ENCODE results near the gene RBM23. TPM values are rescaled to one million over a fixed set of nuclear protein-coding genes. Genes with fewer than 3 reads are reported as not detected.
A peak's percentile ranks its signal among the peaks of the same experiment; 100 is the strongest.

Gene RBM23
- polyA plus RNA-seq, 3 donors = 76.7 to 89.7 (median 85.7) TPM

DNA sequence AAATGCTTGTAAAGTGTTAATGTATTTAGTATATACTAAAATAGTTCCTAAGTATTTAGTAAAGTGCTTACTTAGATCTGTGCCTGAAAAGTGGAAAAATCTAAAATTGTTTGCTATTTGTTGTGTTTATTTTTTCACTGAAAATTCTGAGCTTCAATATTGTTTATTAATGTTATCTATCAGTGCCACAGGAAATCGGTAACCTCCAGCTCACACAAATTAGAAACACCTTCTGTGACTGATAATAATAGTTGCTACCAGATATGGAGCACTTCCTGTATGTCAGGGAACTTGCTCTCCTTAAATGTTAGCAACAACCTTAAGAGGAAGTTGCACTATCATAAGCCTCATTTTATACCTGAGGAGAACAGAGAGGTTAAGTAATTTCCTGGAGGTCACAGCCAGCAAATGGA lies 48.1 kb downstream of the RBM23 start:
- peak in 2 of 3 donors; percentile 57 to 63 for DNase-seq
- Histone ChIP-seq H3K36me3 (replicated peaks in 1 of 2; ENCODE audit: control insufficient read depth in 1 of 2, insufficient read depth in 2 of 2, low read length in 2 of 2) (peaks cover 22 to 29% of the 10 kb centered on the region in 2 donors), H3K27ac (ENCODE audit: low read depth in 1 of 2, low read length in 2 of 2) (peak overlapping the region; percentile 78 to 91), H3K4me2 (replicated peaks; ENCODE audit: extremely low read depth, low read length, poor library complexity, severe bottlenecking) (peak overlapping the region; percentile 82), H3K9me3 (replicated peaks in 1 of 2; ENCODE audit: control insufficient read depth in 1 of 2, insufficient read depth in 1 of 2, low read length in 2 of 2) (no peaks in the 10 kb centered on the region), H3K4me1 (ENCODE audit: control insufficient read depth in 1 of 2, insufficient read depth in 2 of 2, low read length in 2 of 2) (peaks cover 19 to 25% of the 10 kb centered on the region in 2 donors), H4K20me1 (ENCODE audit: insufficient read depth, low read length) (peaks cover 31% of the 10 kb centered on the region), H3K9ac (ENCODE audit: insufficient read depth, low read length, poor library complexity, severe bottlenecking) (peak overlapping the region; percentile 87), H2AFZ (ENCODE audit: insufficient read depth, low read depth, low read length, poor library complexity, severe bottlenecking) (peak overlapping the region; percentile 92), H3K79me2 (ENCODE audit: insufficient read depth, low read length) (peaks cover 23% of the 10 kb centered on the region), H3K4me3 (replicated peaks in 1 of 3; ENCODE audit: low read depth in 2 of 3, low read length in 3 of 3) (peak overlapping the region; percentile 76 to 93 (median 90)), H3K27me3 (ENCODE audit: control insufficient read depth in 2 of 2, insufficient read depth in 2 of 2, low read length in 2 of 2) (no peaks in the 10 kb centered on the region)
- peaks cover 0 to 2% (median 0%) of the 10 kb centered on the region in 7 donors for H3K9me3 Mint-ChIP-seq
- H3K4me1 Mint-ChIP-seq = peaks cover 23% of the 10 kb centered on the region
- H3K4me3 Mint-ChIP-seq = peak overlapping the region; percentile 81 to 92
- TF ChIP-seq, protein P1, sequence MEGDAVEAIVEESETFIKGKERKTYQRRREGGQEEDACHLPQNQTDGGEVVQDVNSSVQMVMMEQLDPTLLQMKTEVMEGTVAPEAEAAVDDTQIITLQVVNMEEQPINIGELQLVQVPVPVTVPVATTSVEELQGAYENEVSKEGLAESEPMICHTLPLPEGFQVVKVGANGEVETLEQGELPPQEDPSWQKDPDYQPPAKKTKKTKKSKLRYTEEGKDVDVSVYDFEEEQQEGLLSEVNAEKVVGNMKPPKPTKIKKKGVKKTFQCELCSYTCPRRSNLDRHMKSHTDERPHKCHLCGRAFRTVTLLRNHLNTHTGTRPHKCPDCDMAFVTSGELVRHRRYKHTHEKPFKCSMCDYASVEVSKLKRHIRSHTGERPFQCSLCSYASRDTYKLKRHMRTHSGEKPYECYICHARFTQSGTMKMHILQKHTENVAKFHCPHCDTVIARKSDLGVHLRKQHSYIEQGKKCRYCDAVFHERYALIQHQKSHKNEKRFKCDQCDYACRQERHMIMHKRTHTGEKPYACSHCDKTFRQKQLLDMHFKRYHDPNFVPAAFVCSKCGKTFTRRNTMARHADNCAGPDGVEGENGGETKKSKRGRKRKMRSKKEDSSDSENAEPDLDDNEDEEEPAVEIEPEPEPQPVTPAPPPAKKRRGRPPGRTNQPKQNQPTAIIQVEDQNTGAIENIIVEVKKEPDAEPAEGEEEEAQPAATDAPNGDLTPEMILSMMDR (IDR thresholded peaks at IDR 0.05) = no peak
- no CpG with 5 or more reads among the region's 1 CpG for WGBS (ENCODE audit: insufficient coverage)
- H3K27me3 Mint-ChIP-seq (ENCODE audit: low read depth in 3 of 3) = peaks cover 0 to 4% (median 2%) of the 10 kb centered on the region in 3 donors
- H3K36me3 Mint-ChIP-seq = peaks cover 24 to 29% of the 10 kb centered on the region in 2 donors
- H3K27ac Mint-ChIP-seq = peak overlapping the region; percentile 94 to 98 (median 97)
- intact Hi-C loops (cut with micrococcal nuclease) = loop anchor here in 1 of 2 donors (5.0 kb wide), 1 partner anchor 46 kb away; the partner anchor contains the start of gene RBM23

DNA sequence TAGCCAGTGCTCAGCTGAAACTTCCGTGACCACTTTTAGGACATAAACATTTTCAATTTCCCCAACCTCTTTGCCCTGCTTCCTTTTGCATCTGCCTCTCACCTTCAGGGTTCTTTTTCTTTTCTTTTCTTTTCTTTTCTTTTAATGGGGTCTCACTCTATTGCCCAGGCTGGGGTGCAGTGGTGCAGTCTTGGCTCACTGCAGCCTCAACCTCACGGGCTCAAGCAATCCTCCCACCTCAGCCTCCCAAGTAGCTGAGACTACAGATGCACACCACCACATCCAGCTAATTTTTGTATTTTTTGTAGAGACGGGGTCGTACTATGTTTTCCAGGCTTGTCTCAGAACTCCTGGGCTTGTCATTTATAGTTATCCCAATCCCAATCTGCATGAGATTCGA lies 52.1 kb downstream of the RBM23 start:
- H3K4me1 Mint-ChIP-seq = peaks cover 10% of the 10 kb centered on the region
- intact Hi-C loops (cut with micrococcal nuclease) = no loop called here
- Histone ChIP-seq H3K4me2 (replicated peaks; ENCODE audit: extremely low read depth, low read length, poor library complexity, severe bottlenecking) (no peak overlapping the region), H2AFZ (ENCODE audit: insufficient read depth, low read depth, low read length, poor library complexity, severe bottlenecking) (no peak overlapping the region), H3K79me2 (ENCODE audit: insufficient read depth, low read length) (peaks cover 3% of the 10 kb centered on the region), H4K20me1 (ENCODE audit: insufficient read depth, low read length) (no peaks in the 10 kb centered on the region), H3K4me3 (replicated peaks in 1 of 3; ENCODE audit: low read depth in 2 of 3, low read length in 3 of 3) (no peak overlapping the region), H3K9ac (ENCODE audit: insufficient read depth, low read length, poor library complexity, severe bottlenecking) (no peak overlapping the region), H3K27ac (ENCODE audit: low read depth in 1 of 2, low read length in 2 of 2) (no peak overlapping the region), H3K36me3 (replicated peaks in 1 of 2; ENCODE audit: control insufficient read depth in 1 of 2, insufficient read depth in 2 of 2, low read length in 2 of 2) (no peaks in the 10 kb centered on the region), H3K27me3 (ENCODE audit: control insufficient read depth in 2 of 2, insufficient read depth in 2 of 2, low read length in 2 of 2) (no peaks in the 10 kb centered on the region), H3K4me1 (ENCODE audit: control insufficient read depth in 1 of 2, insufficient read depth in 2 of 2, low read length in 2 of 2) (peaks cover 11 to 15% of the 10 kb centered on the region in 2 donors), H3K9me3 (replicated peaks in 1 of 2; ENCODE audit: control insufficient read depth in 1 of 2, insufficient read depth in 1 of 2, low read length in 2 of 2) (no peaks in the 10 kb centered on the region)
- TF ChIP-seq, protein P1 (IDR thresholded peaks at IDR 0.05) = no peak
- no peak overlapping the region for H3K4me3 Mint-ChIP-seq
- DNase-seq = no peak
- no peaks in the 10 kb centered on the region for H3K36me3 Mint-ChIP-seq
- no peak overlapping the region for H3K27ac Mint-ChIP-seq
- H3K9me3 Mint-ChIP-seq = peaks cover 0 to 2% (median 0%) of the 10 kb centered on the region in 7 donors
- 100% methylated on average over 1 of the region's 5 CpGs for WGBS (ENCODE audit: insufficient coverage)
- peaks cover 5 to 15% (median 10%) of the 10 kb centered on the region in 3 donors for H3K27me3 Mint-ChIP-seq (ENCODE audit: low read depth in 3 of 3)

Data from CD14-positive monocyte (primary cell).